NCI-H1092 treated with DMSO at 0.1 percent for 48 hours (cell line): ENCODE results near the gene C2orf76.
A peak's percentile ranks its signal among the peaks of the same experiment; 100 is the strongest.

Experiments used
- DNase-seq: peaks from one replicate; lab custom pipeline; 2025; lab: John Stamatoyannopoulos, UW

The C2orf76 gene

DNA sequence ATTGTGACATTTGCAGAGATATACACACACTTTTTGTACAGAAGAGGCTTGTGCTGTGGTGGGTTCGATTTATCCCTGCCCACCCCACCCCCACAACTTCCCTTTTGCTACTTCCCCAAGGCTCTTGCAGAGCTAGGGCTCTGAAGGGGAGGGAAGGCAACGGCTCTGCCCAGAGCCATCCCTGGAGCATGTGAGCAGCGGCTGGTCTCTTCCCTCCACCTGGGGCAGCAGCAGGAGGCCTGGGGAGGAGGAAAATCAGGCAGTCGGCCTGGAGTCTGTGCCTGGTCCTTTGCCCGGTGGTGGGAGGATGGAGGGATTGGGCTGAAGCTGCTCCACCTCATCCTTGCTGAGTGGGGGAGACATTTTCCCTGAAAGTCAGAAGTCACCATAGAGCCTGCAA lies 103.0 kb downstream of the C2orf76 start:
- DNase-seq: no peak

DNA sequence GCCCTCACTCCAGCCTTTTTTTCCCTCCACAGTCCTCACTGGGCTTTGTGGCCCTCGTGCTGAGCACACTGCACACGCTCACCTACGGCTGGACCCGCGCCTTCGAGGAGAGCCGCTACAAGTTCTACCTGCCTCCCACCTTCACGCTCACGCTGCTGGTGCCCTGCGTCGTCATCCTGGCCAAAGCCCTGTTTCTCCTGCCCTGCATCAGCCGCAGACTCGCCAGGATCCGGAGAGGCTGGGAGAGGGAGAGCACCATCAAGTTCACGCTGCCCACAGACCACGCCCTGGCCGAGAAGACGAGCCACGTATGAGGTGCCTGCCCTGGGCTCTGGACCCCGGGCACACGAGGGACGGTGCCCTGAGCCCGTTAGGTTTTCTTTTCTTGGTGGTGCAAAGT lies 103.6 kb downstream of the C2orf76 start:
- no peak for DNase-seq

DNA sequence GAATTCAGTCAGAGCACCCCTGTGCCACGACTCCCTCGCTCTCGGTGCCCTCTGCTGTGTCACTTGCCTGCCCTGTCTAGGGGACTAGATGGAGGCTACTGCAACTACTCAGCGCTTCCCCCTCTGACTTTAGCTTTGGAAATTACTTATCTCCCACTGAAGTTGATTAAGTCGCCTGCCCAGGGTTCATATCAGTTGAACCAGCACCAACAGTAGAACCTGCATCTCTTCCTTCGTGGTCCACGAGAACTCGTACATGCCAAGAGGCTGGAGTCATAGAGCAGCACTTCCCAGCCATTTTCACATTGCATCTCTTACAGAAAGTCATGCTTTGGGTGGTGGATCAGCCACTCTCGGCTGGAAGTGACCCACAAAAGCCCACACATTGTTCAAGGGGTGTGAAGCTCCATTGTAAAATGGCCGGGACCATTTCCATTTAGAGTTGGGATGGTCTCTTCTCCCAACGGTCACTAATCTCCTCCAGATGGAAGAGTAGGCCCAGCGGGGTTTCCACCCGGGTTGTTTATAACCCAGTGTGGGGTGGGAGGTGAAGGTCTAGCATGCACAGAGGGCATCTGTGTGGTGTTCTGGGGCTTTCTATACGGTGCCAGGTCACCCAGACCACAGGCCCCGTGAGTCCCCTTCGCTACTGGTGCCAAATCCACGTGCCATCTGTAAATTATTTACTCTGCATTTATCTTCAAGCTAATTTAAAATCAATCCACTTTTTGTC lies 105.0 kb downstream of the C2orf76 start:
- no peak for DNase-seq

DNA sequence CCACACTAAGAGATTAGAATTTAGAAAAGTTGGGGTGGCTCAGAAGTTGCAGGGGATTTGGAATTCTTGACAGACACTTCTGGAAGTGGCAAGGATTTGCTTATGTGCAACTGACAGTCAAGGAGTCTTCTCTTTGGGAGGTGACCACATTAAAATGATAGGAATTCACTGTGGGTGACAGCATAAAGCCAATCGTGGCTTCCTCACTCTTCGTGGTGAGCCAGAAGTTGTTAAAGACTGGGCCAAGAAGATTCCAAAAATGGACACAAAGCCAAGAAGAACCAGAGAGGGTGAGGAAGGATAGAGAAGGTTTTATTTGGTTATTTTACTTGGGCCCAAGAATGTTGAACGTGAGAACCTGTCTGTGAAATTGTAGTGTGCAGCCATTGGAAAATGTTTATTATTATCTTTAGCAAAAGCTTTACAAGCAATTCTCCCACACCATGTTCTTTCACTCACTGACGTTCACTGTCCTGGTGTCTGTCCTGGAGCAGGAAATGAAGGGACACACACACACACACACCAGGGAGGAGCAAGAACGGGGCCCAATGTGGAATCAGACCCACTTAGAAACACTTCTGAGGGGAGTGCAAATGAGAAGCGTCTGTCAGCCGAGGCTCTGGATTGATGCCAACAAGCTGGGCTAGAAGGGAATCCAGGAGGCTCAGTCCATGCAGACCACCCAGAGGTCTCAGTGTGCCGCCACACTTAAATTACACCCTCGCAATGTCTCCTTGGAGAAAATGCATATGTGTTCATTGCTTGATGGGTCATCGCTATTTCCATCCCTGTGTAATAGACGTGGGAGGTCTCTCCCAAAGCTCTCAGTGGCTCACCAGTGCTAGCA lies 105.8 kb downstream of the C2orf76 start:
- DNase-seq: peak; percentile 18

DNA sequence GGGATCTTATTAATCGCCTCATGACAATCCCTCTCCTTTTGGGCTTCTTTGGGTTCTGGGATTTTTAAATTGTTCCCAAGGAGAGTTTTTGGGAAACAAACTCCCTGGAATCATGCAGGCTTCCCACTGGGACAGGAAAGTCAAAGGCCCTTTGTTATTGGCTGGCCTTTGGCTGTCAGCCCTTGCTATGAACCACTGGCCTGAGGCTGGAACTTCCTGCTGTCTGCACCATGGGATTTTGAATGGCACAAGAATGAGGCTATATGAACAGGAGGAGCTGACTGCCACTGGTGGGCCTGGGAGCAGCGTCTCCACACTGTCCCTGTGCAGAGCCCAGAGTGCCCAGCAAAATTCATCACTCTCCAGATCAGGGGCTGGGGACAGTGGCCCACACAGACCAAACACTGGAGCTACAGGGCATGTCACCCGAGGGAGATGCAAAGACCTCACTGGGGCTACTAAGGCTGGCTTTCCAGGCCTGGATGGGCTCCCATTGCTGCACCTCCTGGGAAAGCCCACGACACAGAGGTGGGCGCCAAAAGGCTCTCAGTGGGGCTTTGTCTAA lies 107.3 kb downstream of the C2orf76 start:
- no peak for DNase-seq

DNA sequence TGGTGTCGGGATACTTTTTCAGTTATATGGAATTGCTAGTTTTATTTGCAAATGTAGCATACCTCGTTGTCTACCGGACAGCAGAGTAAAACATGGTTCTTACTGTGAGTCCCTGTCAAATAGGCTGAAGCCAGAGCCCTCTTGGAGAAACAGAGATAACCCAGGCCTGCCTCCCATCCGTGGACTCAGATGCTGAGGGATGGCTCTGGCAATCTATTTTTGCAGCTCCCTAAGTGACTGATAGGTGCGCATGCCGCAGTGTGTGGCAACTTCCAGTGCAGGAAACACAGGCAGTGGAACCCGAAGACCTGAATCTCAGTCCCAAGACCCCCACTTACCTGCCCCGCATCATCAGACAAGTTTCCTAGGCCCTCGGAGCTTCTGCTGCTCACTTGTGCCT lies 109.4 kb downstream of the C2orf76 start:
- no peak for DNase-seq

DNA sequence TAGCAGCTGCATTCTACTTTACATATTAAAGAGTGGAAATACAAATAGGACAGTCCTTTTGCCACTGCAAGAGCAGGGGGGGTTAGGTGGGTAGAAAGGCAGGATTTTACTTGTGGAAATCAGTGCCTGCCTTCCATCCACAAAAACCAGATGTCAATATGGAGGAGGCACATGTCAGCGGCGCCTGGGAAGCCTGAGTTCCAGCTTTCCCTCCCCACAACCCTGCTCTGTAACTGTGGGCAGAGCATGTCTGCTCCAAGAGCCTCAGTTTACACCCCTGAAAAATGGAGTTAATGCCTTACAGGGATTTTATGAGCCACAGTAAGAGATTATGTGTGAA lies 110.1 kb downstream of the C2orf76 start:
- no peak for DNase-seq

DNA sequence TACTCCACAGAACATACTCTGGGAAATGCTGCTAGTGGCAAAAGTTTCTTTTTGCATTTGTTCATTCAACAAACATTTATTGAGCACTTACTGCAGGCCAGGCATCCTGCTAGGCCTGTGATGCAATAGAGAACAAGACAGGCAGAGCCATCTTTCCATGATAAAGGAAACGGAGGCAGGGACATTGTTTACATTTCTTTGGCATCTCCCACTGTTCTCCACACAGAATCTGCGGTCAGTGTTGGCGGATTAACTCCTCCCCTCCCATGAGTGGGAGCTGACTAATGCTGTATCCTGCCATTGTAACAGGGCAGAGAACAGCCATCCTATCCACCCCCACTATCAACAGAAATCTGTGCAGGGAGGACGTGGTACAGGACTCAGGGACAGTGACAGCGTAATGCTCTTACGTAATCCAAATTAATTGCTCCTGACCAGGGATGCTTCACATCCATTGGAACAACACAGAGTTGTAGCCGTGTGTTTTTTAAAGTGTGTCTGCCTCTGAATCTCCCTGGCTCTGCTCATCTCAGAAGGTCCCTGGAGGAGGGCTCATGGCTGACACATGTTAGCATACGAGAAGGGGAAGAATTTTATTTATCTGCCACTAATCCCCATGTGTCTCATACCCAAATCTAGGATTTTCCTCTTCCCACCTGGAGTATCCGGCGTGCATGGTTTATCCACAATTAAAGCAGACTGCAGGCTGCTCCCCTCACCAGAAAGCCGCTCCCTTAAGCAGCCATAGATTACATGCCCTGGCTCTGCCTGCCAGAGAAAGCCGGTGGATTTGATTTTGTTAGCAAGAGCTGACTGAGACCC lies 110.7 kb downstream of the C2orf76 start:
- DNase-seq: no peak

DNA sequence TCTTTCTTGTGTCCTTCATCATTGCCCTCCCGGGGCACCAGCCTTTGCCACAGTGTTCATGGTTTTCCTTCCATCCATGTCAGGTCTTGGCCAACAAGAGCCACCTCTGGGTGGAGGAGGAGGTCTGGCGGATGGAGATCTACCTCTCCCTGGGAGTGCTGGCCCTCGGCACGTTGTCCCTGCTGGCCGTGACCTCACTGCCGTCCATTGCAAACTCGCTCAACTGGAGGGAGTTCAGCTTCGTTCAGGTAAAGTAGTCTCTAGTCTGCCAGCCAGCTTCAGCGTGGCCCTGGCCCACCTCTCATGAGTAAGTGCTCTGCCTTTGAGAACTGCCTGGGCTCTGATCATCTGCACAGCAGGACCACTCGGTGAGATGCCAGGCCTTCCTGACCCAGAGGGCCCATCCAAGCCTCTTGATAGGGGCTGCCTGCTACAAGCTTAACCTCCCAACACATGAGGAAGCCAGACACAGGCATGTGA lies 112.0 kb downstream of the C2orf76 start:
- DNase-seq: no peak

DNA sequence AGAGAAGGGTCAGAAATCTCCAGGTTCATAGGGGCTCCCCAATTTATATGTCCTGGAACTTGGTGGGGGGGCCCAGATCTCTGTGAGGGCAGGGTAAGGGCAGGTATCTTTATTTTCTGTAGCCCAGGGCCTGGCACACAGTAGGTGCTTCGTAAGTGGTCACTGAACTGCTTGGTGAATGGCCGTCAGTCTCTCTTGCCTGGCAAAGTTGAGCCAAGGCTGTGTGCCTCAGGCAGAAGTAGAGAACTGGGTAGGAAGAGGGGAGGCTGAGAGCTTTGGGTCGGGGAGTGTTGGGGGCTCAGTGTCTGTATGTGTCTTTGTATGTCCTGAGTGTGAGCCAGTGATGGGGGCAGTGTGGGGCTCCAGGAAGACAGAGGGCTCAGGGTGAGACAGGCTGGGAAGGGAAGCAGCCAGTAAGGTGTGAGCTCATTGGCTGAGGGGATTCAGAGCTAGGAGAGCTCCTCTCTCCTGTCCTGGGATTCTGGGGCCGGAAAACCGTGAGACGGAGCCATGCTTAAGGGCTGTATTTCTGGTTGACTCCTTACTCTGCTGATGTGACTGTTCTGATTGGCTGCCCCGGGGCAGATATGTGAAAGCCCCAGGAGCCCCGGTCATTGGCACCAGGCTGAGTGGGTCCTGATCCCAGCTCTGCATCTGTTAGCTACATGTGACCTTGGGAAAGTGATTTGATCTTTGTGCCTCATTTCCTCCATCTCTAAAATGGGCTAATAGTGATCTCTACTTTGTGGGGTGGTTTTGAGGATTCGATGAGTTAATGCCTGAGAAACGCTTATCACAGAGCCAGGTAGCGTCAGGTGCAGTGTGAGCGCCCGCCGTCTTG lies 112.7 kb downstream of the C2orf76 start:
- DNase-seq: no peak

DNA sequence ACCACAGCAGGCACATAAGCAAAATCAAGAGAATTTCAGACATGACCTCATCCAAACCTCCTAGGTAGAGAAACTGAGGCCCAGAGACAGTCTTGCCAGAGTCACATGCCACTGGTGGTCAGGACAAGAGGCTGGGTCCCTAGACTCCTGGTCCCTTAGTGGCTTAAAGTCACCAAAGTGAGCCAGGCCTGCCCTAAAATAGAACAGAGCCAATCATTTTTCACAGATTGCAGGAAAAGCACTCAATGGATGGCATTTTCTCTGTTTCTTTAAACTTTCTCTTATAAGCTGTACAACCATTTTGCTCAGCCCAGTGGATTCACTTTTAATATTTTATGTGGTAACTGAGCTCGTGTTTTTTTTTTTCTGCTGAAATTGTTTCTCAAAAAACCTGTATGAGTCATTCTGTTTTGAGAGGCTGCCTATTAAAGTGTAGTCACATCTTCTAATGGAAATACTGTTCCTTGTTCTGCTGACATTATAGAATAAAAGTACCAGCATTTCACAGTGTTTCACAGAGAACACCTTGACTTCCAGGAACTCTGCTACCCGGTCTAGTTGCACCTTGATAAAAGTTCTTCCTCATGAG lies 113.4 kb downstream of the C2orf76 start:
- DNase-seq: no peak
